Coronary artery (tissue), 2 donors: ENCODE results near the gene NTM.

ENCODE experiments used
- DNase-seq: peaks from one replicate; pipeline ENCODE4 v3.0.0-alpha.2; 2017; ENCODE audit warnings: low spot score
- H3K27ac ChIP-seq, 2 donors: fragments of 200-600 bp; sonication (generic); one replicate each; pipeline ENCODE4 v1.5.1; 2016 to 2019
- H3K4me3 ChIP-seq: fragments of 200-600 bp; sonication (generic); 2 replicates; pipeline ENCODE4 v1.5.1; 2016; ENCODE audit warnings: mild to moderate bottlenecking, moderate library complexity
- CTCF ChIP-seq: fragments of 200-600 bp; sonication (generic); IDR thresholded peaks from one replicate; pipeline ENCODE4 v1.5.1; 2019; ENCODE audit warnings: antibody characterized with exemption

Gene NTM

GRCh38 chr11:131656179-131656838 is 285.9 kb downstream of the NTM start:
- no peak overlapping the region for H3K4me3 ChIP-seq
- no peak for DNase-seq

GRCh38 chr11:131656839-131657211 is 286.4 kb downstream of the NTM start:
- Histone ChIP-seq H3K27ac (no peak overlapping the region), H3K4me3 (no peak overlapping the region)
- TF ChIP-seq CTCF: no peak
- DNase-seq: no peak

More at GRCh38 chr11:131656179-131656838, 285.9 kb downstream of the NTM start:
- TF ChIP-seq CTCF: no peak
- H3K27ac ChIP-seq: no peak overlapping the region

GRCh38 chr11:131658414-131658813 is 288.0 kb downstream of the NTM start:
- no peak for TF ChIP-seq CTCF
- Histone ChIP-seq H3K4me3 (no peak overlapping the region), H3K27ac (no peak overlapping the region)
- DNase-seq: no peak

GRCh38 chr11:131658952-131659351 is 288.5 kb downstream of the NTM start:
- Histone ChIP-seq H3K27ac (no peak overlapping the region), H3K4me3 (no peak overlapping the region)
- no peak for DNase-seq
- no peak for TF ChIP-seq CTCF

- no peak for TF ChIP-seq CTCF
- Histone ChIP-seq H3K27ac (no peak overlapping the region), H3K4me3 (no peak overlapping the region)
- DNase-seq: no peak
These were observed 289.5 kb downstream of the NTM start for GRCh38 chr11:131659931-131660330.

GRCh38 chr11:131661132-131661531 is 290.7 kb downstream of the NTM start:
- no peak overlapping the region for H3K27ac ChIP-seq
- TF ChIP-seq CTCF: no peak
- DNase-seq: no peak
- H3K4me3 ChIP-seq: no peak overlapping the region

GRCh38 chr11:131662317-131662972 is 292.0 kb downstream of the NTM start:
- DNase-seq: no peak
- TF ChIP-seq CTCF: no peak
- Histone ChIP-seq H3K4me3 (no peak overlapping the region), H3K27ac (no peak overlapping the region)
